RWPE2 (cell line): ENCODE data around the gene PDE11A.
A peak's percentile ranks its signal among the peaks of the same experiment; 100 is the strongest.

Experiments
- ATAC-seq: fragments of 200-7000 bp; cut with Tn5 transposase; 3 replicates; pipeline ENCODE4 v1.9.1; 2021; ENCODE audit warnings: low read depth
- DNase-seq: peaks from one replicate; pipeline ENCODE4 v3.0.0-alpha.2; 2020; ENCODE audit warnings: low spot score
- H3K27ac ChIP-seq: fragments of 450-650 bp; 2 replicates; pipeline ENCODE4 v1.5.1; 2017; ENCODE audit warnings: mild to moderate bottlenecking; ENCODE audit not compliant: poor library complexity, severe bottlenecking
- H3K27me3 ChIP-seq: fragments of 250-450 bp; sonication (Bioruptor Pico); 2 replicates; pipeline ENCODE4 v1.5.1; 2021; ENCODE audit warnings: mild to moderate bottlenecking, moderate library complexity; ENCODE audit not compliant: insufficient read depth, poor library complexity, severe bottlenecking
- H3K36me3 ChIP-seq: fragments of 250-450 bp; sonication (Bioruptor Pico); 2 replicates; pipeline ENCODE4 v1.5.1; 2020; ENCODE audit warnings: low read depth, mild to moderate bottlenecking, moderate library complexity
- H3K4me1 ChIP-seq: fragments of 250-450 bp; sonication (Bioruptor Pico); 2 replicates; pipeline ENCODE4 v1.5.1; 2021; ENCODE audit warnings: mild to moderate bottlenecking, moderate library complexity; ENCODE audit not compliant: insufficient read depth, poor library complexity, severe bottlenecking
- H3K4me3 ChIP-seq: fragments of 250-450 bp; sonication (Bioruptor Pico); 2 replicates; pipeline ENCODE4 v1.5.1; 2021; ENCODE audit warnings: mild to moderate bottlenecking, moderate library complexity; ENCODE audit not compliant: severe bottlenecking
- H3K9me3 ChIP-seq: fragments of 250-450 bp; sonication (Bioruptor Pico); 2 replicates; pipeline ENCODE4 v1.5.1; 2021; ENCODE audit warnings: mild to moderate bottlenecking, moderate library complexity; ENCODE audit not compliant: severe bottlenecking
- CTCF ChIP-seq: fragments of 450-650 bp; IDR thresholded peaks from one replicate; pipeline ENCODE4 v1.5.1; 2017; ENCODE audit warnings: mild to moderate bottlenecking, moderate library complexity; ENCODE audit not compliant: poor library complexity, severe bottlenecking

The PDE11A gene

GRCh38 chr2:177772529-177772928, 300.0 kb downstream of the PDE11A start:
- H3K36me3 ChIP-seq: no peaks in the 10 kb centered on the region
- no peak for ATAC-seq
- no peaks in the 10 kb centered on the region for H3K27me3 ChIP-seq
- H3K9me3 ChIP-seq: no peaks in the 10 kb centered on the region
- peak; percentile 68 for TF ChIP-seq CTCF
- DNase-seq: no peak
- H3K27ac ChIP-seq: no peak overlapping the region
- no peaks in the 10 kb centered on the region for H3K4me1 ChIP-seq
- H3K4me3 ChIP-seq: no peak overlapping the region

GRCh38 chr2:177771191-177771590, 301.4 kb downstream of the PDE11A start:
- Histone ChIP-seq H3K27ac (no peak overlapping the region), H3K36me3 (no peaks in the 10 kb centered on the region), H3K4me3 (no peak overlapping the region), H3K9me3 (no peaks in the 10 kb centered on the region), H3K27me3 (no peaks in the 10 kb centered on the region), H3K4me1 (no peaks in the 10 kb centered on the region)
- 0 out of 3 replicates have a peak, but pooled peaks have one; percentile 27 for ATAC-seq
- DNase-seq: no peak
- no peak for TF ChIP-seq CTCF

- Histone ChIP-seq H3K27ac (no peak overlapping the region), H3K4me1 (no peaks in the 10 kb centered on the region), H3K4me3 (no peak overlapping the region), H3K36me3 (no peaks in the 10 kb centered on the region), H3K27me3 (no peaks in the 10 kb centered on the region), H3K9me3 (no peaks in the 10 kb centered on the region)
- ATAC-seq (no peak), DNase-seq (no peak)
- no peak for TF ChIP-seq CTCF
Measured at GRCh38 chr2:177767768-177768167, 304.8 kb downstream of the PDE11A start.

GRCh38 chr2:177765698-177766097, 306.9 kb downstream of the PDE11A start:
- Histone ChIP-seq H3K36me3 (no peaks in the 10 kb centered on the region), H3K9me3 (no peaks in the 10 kb centered on the region), H3K4me1 (no peaks in the 10 kb centered on the region), H3K27ac (no peak overlapping the region), H3K27me3 (no peaks in the 10 kb centered on the region), H3K4me3 (no peak overlapping the region)
- no peak for TF ChIP-seq CTCF
- ATAC-seq: no peak
- no peak for DNase-seq

GRCh38 chr2:177763531-177764265, 308.9 kb downstream of the PDE11A start:
- Histone ChIP-seq H3K27ac (no peak overlapping the region), H3K36me3 (no peaks in the 10 kb centered on the region), H3K4me3 (no peak overlapping the region), H3K9me3 (no peaks in the 10 kb centered on the region), H3K27me3 (no peaks in the 10 kb centered on the region), H3K4me1 (no peaks in the 10 kb centered on the region)
- peak; percentile 79 for TF ChIP-seq CTCF
- DNase-seq: peak; percentile 65
- ATAC-seq: peak; percentile 90
